ENCODE data around the gene MGME1.
A peak's percentile ranks its signal among the peaks of the same experiment; 100 is the strongest.

MGME1 gene

GRCh38 chr20:17968366-17969277 is at the start of gene MGME1, which contains the start of gene SNX5:
Gene MGME1, plus strand, starts transcription at chr20:17969018. Its CDS starts 842 bp downstream, at chr20:17969860.
Gene SNX5, minus strand, starts transcription at chr20:17968794. Its CDS starts 369 bp downstream, at chr20:17968425.
- peak; percentile 100 for DNase-seq

- no peak for DNase-seq
Observed at GRCh38 chr20:17919149-17919548, 49.7 kb upstream of the MGME1 start.

- DNase-seq, result no peak
Observed at GRCh38 chr20:17921774-17922173, 47.0 kb upstream of the MGME1 start.

- no peak for DNase-seq
Observed at GRCh38 chr20:17925141-17925939, 43.5 kb upstream of the MGME1 start.

GRCh38 chr20:17925940-17926300 is 42.9 kb upstream of the MGME1 start:
- DNase-seq, result no peak

GRCh38 chr20:17928211-17928611 is 40.6 kb upstream of the MGME1 start:
- no peak for DNase-seq

- DNase-seq, result no peak
Observed at GRCh38 chr20:17928633-17929311, 40.0 kb upstream of the MGME1 start.

GRCh38 chr20:17931513-17931912 is 37.3 kb upstream of the MGME1 start:
- no peak for DNase-seq

- DNase-seq, result no peak
Observed at GRCh38 chr20:17932396-17932795, 36.4 kb upstream of the MGME1 start.

GRCh38 chr20:17933121-17933520 is 35.7 kb upstream of the MGME1 start:
- peak; percentile 64 to 83 for DNase-seq

- no peak for DNase-seq
Observed at GRCh38 chr20:17933711-17934110, 35.1 kb upstream of the MGME1 start.

- no peak for DNase-seq
Observed at GRCh38 chr20:17934141-17934862, 34.5 kb upstream of the MGME1 start.

GRCh38 chr20:17935186-17935585 is 33.6 kb upstream of the MGME1 start:
- no peak for DNase-seq

- DNase-seq, result no peak
Observed at GRCh38 chr20:17935761-17936160, 33.1 kb upstream of the MGME1 start.

GRCh38 chr20:17936286-17936760 is 32.5 kb upstream of the MGME1 start:
- DNase-seq, result no peak

- no peak for DNase-seq
Observed at GRCh38 chr20:17936761-17937732, 31.8 kb upstream of the MGME1 start.

GRCh38 chr20:17938871-17939619 is 29.8 kb upstream of the MGME1 start:
- peak; percentile 39 to 91 for DNase-seq

- no peak for DNase-seq
Observed at GRCh38 chr20:17939622-17940223, 29.1 kb upstream of the MGME1 start.

GRCh38 chr20:17940224-17940971 is 28.4 kb upstream of the MGME1 start:
- DNase-seq, result no peak

Data from inflammatory macrophage treated with lipopolysaccharide for 1 hour (primary cell).